GM18951 (cell line): ENCODE measurements around the gene KIF5A.

Experiments
- POLR2A ChIP-seq: IDR thresholded peaks from 4 replicates; pipeline ENCODE4 v1.6.1; 2011; ENCODE audit warnings: mild to moderate bottlenecking; ENCODE audit not compliant: insufficient read length, insufficient read depth; ENCODE audit errors: extremely low read depth
- in situ Hi-C: fragments of 300-500 bp; cut with MboI; formaldehyde crosslinking; loops from one replicate; pipeline ENCODE4 v1.12.0; 2022; ENCODE audit warnings: low sequenced_read_pairs, mixed read lengths, inconsistent platforms; ENCODE audit not compliant: unreplicated experiment

KIF5A gene

GRCh38 chr12:57592551-57593165 lies 42.8 kb downstream of the KIF5A start:
- in situ Hi-C loops: no loop called here
- no peak for TF ChIP-seq POLR2A

DNA sequence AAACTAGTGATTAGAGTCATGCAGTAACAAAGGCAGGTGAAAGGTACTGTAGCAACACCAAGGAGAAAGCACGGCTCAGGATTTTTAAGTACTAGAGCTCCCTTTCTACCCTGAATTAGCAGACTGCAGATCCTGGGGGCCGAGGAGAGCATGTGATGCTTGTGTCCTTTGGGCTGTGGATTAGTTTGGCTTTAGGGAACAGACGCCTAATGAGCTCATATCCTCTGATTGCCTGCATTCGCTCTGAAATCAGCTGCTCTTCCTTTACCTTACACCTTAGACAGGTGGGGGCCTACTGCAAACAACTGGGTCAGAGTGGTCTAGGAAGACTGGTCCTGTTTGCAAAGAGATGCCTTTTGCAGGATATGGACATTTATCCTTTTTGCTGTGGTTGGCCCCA lies 43.3 kb downstream of the KIF5A start:
- in situ Hi-C loops: no loop called here
- no peak for TF ChIP-seq POLR2A

GRCh38 chr12:57600395-57600794 lies 50.6 kb downstream of the KIF5A start:
- in situ Hi-C loops: no loop called here
- TF ChIP-seq POLR2A: no peak

DNA sequence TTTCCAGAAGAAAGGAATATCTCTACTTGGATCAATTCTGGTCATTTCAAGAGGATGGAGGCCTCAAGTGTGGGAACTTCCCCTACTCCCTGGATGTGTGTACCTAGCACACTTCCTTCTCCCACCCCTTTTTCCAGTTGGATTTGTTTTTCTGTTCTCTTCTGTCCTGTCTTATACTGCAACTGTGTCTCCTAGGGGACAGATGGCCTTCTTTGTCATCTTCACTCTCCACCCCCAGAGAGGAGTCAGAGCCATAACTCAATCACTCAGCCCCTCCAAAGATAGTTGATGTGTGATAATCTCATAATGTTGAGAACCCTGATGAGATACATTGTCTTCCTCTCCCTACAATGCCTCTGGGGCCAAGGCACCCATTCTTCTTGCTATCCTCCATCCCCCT lies 52.7 kb downstream of the KIF5A start:
- in situ Hi-C loops: no loop called here
- no peak for TF ChIP-seq POLR2A

DNA sequence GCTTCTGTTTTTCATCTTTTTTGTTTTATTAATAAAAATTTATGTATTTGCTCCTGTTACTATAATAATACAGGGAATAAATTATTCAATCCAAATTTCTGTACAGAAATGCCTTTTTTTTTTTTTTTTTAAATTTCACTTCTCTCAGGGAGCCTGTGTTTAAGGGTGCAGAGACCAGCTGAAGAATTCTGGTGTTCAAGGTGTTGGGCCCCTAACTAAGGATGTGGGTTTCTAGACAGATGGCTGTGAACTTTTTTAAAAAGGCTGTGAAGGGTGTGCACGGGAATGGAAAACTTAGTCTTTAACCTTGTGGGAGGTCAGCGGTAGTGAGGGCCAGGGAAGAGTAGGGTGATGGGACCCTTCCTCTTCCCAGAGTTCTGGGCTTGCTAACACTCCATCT lies 53.5 kb downstream of the KIF5A start:
- in situ Hi-C loops: no loop called here
- TF ChIP-seq POLR2A: no peak

- in situ Hi-C loops: no loop called here
Measured at GRCh38 chr12:57603815-57604453, 54.1 kb downstream of the KIF5A start.

DNA sequence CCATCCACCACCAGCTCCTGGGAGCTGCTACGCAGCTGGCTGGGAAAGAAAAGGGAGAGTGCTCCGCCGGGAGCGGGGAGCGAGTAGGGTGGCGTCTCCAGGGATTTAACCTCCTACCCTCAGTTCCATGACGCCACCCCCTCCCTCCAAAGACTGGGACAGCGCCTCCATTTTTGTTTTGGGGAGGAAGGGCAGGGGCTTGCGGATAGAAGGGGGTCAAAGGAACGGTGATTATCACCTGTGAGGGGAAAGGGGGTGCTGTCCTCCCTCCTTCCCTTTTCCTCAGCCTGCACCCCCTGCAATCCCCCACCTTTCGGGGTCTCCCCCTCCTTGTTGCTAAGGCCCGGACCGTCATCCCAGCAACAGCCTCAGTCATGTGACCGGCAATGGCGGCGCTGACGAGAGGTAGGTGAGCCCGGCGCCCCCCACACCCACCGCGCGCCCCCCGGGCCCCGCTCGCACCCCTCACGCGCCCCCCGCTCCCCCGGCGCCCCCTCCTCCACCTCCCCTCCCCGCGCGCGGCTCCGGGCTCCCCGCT lies 54.7 kb downstream of the KIF5A start, which contains the start of gene DTX3:
Gene DTX3 (plus strand): TSS at position 371 of the 538 bp plus-strand sequence. CDS start 1,694 bp downstream, outside the sequence.
- no peak for TF ChIP-seq POLR2A
- in situ Hi-C loops: no loop called here

More at GRCh38 chr12:57603815-57604453, 54.1 kb downstream of the KIF5A start:
- TF ChIP-seq POLR2A: no peak

- in situ Hi-C loops: no loop called here
- TF ChIP-seq POLR2A: no peak
Measured at GRCh38 chr12:57604992-57605810, 55.4 kb downstream of the KIF5A start.

DNA sequence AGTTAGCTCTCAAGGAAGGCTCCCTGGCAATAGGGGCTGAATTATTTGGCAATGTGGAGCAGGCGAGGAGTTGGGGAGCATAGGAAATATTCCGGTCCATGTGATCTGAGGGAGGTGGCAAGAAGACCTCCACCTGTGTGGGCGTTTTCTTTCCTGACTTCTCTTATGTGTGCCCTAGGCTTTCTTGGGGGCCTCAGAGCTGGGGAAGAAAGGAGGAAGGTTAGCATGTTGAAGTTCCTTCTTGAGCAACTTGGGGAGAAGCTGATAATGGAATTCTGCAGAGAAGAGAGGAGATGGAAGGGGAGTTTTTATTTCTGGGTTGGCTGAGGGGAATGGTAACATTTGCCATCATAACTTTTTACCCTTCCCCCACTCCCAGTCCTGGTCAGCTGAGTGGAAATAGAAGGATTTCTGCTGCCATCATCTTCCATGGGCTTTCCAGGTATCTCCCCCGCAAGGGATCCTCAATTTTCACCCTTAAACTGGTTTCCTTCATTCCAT lies 56.0 kb downstream of the KIF5A start:
- in situ Hi-C loops: no loop called here
- no peak for TF ChIP-seq POLR2A

- in situ Hi-C loops: no loop called here
- no peak for TF ChIP-seq POLR2A
Measured at GRCh38 chr12:57606399-57606798, 56.6 kb downstream of the KIF5A start.

GRCh38 chr12:57606821-57607220 lies 57.0 kb downstream of the KIF5A start:
- in situ Hi-C loops: no loop called here
- TF ChIP-seq POLR2A: no peak

DNA sequence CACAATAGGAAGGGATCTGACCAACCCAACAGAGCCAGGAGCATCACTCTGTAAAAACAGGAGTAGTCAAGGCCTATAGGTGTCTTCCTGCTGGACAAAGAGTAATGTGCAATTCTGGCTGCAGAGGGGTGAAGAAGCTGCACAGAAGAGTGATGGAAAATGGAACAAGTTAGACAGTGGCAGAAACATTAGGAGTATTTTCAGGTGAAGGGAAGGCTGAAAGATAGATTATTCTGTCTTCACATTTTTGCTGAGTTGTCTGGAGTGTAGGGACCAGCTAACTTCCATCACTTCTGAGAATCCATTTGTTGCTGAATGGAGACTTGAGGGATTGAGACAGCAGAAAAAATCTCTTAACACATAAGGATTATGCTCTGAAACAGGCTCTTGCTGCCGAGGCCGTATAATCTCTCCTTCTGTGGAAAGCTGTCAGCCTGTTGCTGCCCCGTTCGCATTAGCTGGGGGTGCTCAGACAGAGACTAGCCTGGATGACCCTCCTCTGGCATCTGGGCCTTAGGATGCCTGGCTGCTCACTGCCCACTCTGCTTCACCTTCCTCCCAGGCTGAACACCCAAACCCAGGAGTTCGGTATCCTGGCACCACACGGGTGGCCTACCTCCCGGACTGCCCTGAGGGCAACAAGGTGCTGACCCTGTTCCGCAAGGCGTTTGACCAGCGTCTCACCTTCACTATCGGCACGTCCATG lies 58.3 kb downstream of the KIF5A start:
- TF ChIP-seq POLR2A: no peak
- in situ Hi-C loops: no loop called here
